ENCODE results near the gene HS3ST3A1. TPM values are rescaled to one million over a fixed set of nuclear protein-coding genes. Genes with fewer than 3 reads are reported as not detected.

The HS3ST3A1 gene
- total RNA-seq, 1 experiment from 2014 or later, result 3.4 TPM

- Histone ChIP-seq H3K56ac (ENCODE audit: insufficient read length, low read depth, low read length) (no peak overlapping the region), H2AK5ac (ENCODE audit: insufficient read length, low read length) (no peak overlapping the region), H2BK15ac (ENCODE audit: low read depth, low read length) (no peak overlapping the region), H3K27ac (ENCODE audit: insufficient read length, low read depth, low read length) (no peak overlapping the region), H3K18ac (ENCODE audit: insufficient read length, low read depth, low read length) (no peak overlapping the region), H3K79me2 (ENCODE audit: insufficient read depth, low read length) (no peaks in the 10 kb centered on the region), H3K4me1 (ENCODE audit: insufficient read depth, low read length) (no peaks in the 10 kb centered on the region), H2BK5ac (ENCODE audit: insufficient read length, low read length) (no peak overlapping the region), H4K5ac (ENCODE audit: insufficient read length, low read depth, low read length) (no peak overlapping the region), H2BK120ac (ENCODE audit: low read depth, low read length, poor library complexity, severe bottlenecking) (no peak overlapping the region), H3K9ac (ENCODE audit: extremely low read depth, insufficient read length, low read length) (no peak overlapping the region), H3K23me2 (ENCODE audit: insufficient read length, low read depth, low read length, poor library complexity, severe bottlenecking) (no peaks in the 10 kb centered on the region), H3K9me3 (ENCODE audit: control insufficient read depth, low read depth, low read length) (no peaks in the 10 kb centered on the region), H3K4me2 (ENCODE audit: insufficient read depth, insufficient read length, low read length) (no peak overlapping the region), H3T11ph (ENCODE audit: low read length) (no peak overlapping the region), H3K4ac (ENCODE audit: low read depth, low read length) (no peak overlapping the region), H3K14ac (ENCODE audit: insufficient read depth, low read length) (no peak overlapping the region), H3K27me3 (ENCODE audit: insufficient read depth, low read length) (no peaks in the 10 kb centered on the region), H4K91ac (ENCODE audit: insufficient read length, low read depth, low read length) (no peak overlapping the region), H2AFZ (ENCODE audit: low read length) (no peak overlapping the region), H2BK12ac (ENCODE audit: insufficient read length, low read depth, low read length) (no peak overlapping the region), H3K23ac (ENCODE audit: insufficient read length, low read depth, low read length) (no peak overlapping the region), H3K79me1 (ENCODE audit: insufficient read depth, low read depth, low read length, poor library complexity, severe bottlenecking) (no peaks in the 10 kb centered on the region), H2BK20ac (ENCODE audit: low read depth, low read length, poor library complexity, severe bottlenecking) (no peak overlapping the region), H4K8ac (replicated peaks; ENCODE audit: insufficient read length, low read depth, low read length) (no peak overlapping the region), H4K20me1 (ENCODE audit: control insufficient read depth, insufficient read depth, insufficient read length) (no peaks in the 10 kb centered on the region)
- Mint-ChIP-seq H3K27ac (no peak overlapping the region), H3K27me3 (ENCODE audit: low read depth) (no peaks in the 10 kb centered on the region), H3K9me3 (no peaks in the 10 kb centered on the region), H3K4me1 (peaks cover 6 to 12% of the 10 kb centered on the region in 2 experiments), H3K36me3 (ENCODE audit: insufficient read depth in 1 of 3, low read depth in 3 of 3) (no peaks in the 10 kb centered on the region), H3K4me3 (no peak overlapping the region)
- TF ChIP-seq CTCF (conservative IDR thresholded peaks at IDR 0.05), result no peak
- no CpG with 5 or more reads among the region's 1 CpG for WGBS (ENCODE audit: extremely low coverage, insufficient read length, low lambda C conversion rate)
- DNase-seq, result no peak
Measured at GRCh38 chr17:13522749-13523148, 79.0 kb downstream of the HS3ST3A1 start.
